ENCODE results near the gene FPGS. TPM values are rescaled to one million over a fixed set of nuclear protein-coding genes. Genes with fewer than 3 reads are reported as not detected.
A peak's percentile ranks its signal among the peaks of the same experiment; 100 is the strongest.
"Not testable (repeated sequence)": the region's sequence is repeated elsewhere in the genome, so short reads cannot be mapped to it uniquely, and the experiment has no call there.

The FPGS gene
- total RNA-seq, 1 donor from 2014 or later: 61.4 TPM

DNA sequence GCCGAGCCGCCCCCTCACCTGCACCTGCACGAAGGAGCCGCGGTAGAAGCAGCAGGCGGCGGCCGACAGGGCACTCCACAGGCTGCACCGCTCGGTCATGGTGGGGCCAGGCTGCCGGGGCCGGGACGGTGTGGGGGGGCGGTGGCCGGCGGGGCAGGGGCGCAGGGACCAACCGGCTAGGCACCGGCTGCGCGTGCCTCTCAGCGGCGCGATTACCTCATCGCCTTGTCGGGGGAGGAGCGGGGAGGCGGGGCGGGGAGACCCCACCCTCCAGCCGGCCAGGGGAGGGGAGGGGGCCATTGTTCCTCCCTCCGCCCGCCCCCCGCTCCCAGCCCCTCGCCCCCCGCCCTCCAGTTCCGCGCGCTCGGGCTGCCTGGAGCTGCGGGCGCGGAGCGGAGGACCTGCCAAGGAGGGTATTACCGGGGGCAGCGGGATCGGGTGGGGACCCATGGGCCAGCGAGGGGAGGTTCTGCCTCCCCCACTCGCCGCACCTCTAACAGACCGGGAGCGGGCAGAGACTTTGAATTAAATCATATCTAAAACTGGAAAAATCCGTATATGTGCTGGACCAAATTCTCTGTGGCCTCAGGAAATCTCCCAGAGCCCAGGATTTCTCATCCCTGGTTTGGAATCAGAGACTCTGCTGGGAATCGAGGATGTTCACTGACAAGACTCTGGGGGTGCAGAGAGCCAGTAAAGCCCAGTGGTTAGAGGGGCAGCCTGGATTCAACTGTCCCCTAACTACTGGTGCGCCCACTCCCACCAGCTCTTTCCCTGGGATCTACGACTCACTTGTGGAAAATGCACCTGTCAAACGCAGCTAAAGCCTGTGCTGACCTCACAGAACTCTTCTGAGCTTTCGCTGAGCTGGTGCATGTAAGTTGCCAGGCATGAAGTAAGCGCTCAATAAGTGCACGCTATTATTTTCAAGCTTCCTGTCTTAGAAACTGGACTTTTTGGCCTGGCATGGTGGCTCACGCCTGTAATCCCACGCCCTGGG is 47.3 kb upstream of the FPGS start:
- Mint-ChIP-seq H3K4me3 (peak overlapping the region; percentile 24), H3K27me3 (ENCODE audit: low read depth) (peaks cover 68% of the 10 kb centered on the region), H3K36me3 (no peaks in the 10 kb centered on the region), H3K4me1 (no peaks in the 10 kb centered on the region), H3K9me3 (no peaks in the 10 kb centered on the region), H3K27ac (no peak overlapping the region)
- DNase-seq (ENCODE audit: low spot score in 2 of 2, unreplicated experiment in 2 of 2): no peak
- TF ChIP-seq, protein P1, sequence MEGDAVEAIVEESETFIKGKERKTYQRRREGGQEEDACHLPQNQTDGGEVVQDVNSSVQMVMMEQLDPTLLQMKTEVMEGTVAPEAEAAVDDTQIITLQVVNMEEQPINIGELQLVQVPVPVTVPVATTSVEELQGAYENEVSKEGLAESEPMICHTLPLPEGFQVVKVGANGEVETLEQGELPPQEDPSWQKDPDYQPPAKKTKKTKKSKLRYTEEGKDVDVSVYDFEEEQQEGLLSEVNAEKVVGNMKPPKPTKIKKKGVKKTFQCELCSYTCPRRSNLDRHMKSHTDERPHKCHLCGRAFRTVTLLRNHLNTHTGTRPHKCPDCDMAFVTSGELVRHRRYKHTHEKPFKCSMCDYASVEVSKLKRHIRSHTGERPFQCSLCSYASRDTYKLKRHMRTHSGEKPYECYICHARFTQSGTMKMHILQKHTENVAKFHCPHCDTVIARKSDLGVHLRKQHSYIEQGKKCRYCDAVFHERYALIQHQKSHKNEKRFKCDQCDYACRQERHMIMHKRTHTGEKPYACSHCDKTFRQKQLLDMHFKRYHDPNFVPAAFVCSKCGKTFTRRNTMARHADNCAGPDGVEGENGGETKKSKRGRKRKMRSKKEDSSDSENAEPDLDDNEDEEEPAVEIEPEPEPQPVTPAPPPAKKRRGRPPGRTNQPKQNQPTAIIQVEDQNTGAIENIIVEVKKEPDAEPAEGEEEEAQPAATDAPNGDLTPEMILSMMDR (IDR thresholded peaks at IDR 0.05; ENCODE audit: unreplicated experiment): no peak

DNA sequence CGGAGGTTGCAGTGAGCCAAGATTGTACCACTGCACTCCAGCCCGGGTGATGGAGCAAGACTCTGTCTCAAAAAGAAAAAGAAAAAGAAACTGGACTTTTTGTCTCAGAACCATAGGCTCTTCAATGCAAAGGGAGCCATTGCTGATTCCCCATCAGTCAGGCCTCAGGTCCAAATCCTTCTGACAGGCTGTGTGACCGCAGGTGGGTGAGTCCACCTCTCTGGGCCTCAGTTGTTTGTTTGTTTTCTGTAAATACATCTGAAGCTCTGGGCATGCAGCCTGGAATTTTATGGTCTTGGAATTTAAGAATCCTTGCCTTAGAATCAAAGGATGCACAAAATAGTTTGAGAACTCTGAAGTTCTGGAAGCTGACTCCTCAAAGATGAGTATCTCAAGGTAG is 46.4 kb upstream of the FPGS start:
- Mint-ChIP-seq H3K4me1 (no peaks in the 10 kb centered on the region), H3K9me3 (no peaks in the 10 kb centered on the region), H3K27me3 (ENCODE audit: low read depth) (peaks cover 62% of the 10 kb centered on the region), H3K36me3 (no peaks in the 10 kb centered on the region), H3K4me3 (no peak overlapping the region), H3K27ac (no peak overlapping the region)
- DNase-seq (ENCODE audit: low spot score in 2 of 2, unreplicated experiment in 2 of 2): no peak
- TF ChIP-seq, protein P1 (IDR thresholded peaks at IDR 0.05; ENCODE audit: unreplicated experiment): no peak

DNA sequence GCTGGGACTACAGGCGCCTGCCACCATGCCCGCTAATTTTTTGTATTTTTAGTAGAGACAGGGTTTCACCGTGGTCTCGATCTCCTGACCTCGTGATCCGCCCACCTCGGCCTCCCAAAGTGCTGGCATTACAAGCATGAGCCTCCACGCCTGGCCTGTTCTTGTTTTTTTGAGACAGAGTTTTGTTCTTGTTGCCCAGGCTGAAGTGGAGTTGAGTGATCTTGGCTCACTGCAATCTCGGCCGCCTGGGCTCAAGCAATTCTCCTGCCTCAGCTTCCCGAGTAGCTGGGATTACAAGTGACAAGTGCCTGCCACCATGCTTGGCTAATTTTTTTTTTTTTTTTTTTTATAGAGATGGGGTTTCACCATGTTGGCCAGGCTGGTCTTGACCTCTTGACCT is 45.9 kb upstream of the FPGS start:
- H3K27ac Mint-ChIP-seq; H3K4me3 Mint-ChIP-seq; H3K4me1 Mint-ChIP-seq; H3K36me3 Mint-ChIP-seq; H3K9me3 Mint-ChIP-seq; DNase-seq (ENCODE audit: low spot score in 2 of 2, unreplicated experiment in 2 of 2): not testable (repeated sequence)
- H3K27me3 Mint-ChIP-seq (ENCODE audit: low read depth): peaks cover 59% of the 10 kb centered on the region

DNA sequence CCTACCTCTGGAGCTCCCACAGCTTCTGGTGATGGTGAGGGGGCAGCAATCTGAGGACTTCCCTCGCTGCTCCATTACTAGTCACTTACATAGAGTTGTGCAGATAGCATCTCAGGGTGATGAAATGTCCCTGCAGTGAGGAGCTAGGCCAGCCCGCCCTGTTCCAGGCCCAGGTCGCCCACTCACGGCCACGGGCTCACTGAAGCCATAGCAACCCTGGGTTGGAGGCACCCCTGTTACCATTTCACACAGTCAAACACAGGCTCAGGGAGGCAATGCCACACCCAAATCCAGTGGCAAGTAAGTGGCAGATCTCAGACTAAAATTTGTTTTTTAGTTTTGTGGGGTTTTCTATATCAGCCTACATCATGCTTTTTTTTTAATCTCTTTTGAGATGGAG is 43.8 kb upstream of the FPGS start:
- H3K4me3 Mint-ChIP-seq: no peak overlapping the region
- TF ChIP-seq, protein P1 (IDR thresholded peaks at IDR 0.05; ENCODE audit: unreplicated experiment): no peak
- no peaks in the 10 kb centered on the region for H3K9me3 Mint-ChIP-seq
- peaks cover 57% of the 10 kb centered on the region for H3K27me3 Mint-ChIP-seq (ENCODE audit: low read depth)
- DNase-seq (ENCODE audit: low spot score in 2 of 2, unreplicated experiment in 2 of 2): no peak
- no peaks in the 10 kb centered on the region for H3K36me3 Mint-ChIP-seq
- peaks cover 7% of the 10 kb centered on the region for H3K4me1 Mint-ChIP-seq
- H3K27ac Mint-ChIP-seq: no peak overlapping the region

DNA sequence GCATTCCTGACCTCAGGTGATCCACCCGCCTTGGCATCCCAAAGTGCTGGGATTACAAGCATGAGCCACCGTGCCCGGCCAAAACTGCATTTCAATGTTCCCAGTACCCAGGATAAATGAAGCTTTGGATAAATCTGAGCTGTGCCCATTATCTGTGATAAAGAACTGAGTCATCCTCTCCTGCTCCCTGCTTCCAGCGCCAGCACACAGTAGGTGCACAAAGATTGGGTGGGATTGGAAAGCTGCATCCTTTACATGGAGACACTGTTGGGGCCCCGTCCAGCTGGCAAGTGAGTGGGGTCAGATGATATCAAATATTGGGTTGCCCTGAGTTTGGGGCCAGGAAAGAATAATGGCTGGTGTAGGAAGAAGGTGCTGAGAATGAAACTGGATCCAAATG is 41.6 kb upstream of the FPGS start:
- H3K36me3 Mint-ChIP-seq: no peaks in the 10 kb centered on the region
- no peak for DNase-seq (ENCODE audit: low spot score in 2 of 2, unreplicated experiment in 2 of 2)
- peaks cover 47% of the 10 kb centered on the region for H3K27me3 Mint-ChIP-seq (ENCODE audit: low read depth)
- H3K9me3 Mint-ChIP-seq: no peaks in the 10 kb centered on the region
- TF ChIP-seq, protein P1 (IDR thresholded peaks at IDR 0.05; ENCODE audit: unreplicated experiment): no peak
- no peak overlapping the region for H3K4me3 Mint-ChIP-seq
- H3K27ac Mint-ChIP-seq: no peak overlapping the region
- H3K4me1 Mint-ChIP-seq: peaks cover 7% of the 10 kb centered on the region

DNA sequence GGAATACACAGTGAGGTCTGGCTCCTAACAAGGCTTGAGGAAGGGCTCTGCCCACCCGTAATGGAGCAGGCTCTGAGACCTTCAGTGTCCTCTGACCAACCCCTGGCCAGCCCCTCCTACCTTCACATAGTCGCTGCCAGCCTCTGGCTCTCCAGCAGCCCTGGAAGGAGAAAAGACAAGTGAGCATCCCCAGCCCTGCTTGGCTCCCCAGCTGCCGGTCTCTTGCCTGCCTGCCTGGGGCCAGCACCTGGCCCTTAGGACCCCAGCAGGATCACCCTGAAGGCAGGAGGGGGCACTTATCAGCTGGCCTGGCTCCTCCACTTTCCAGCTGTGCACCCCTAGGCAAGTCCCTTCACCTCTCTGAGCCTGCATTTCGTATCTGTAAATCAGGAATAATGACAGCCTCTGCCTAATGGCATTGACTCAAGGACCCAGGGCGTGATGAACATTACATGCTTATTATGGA is 41.2 kb upstream of the FPGS start:
- no peak for DNase-seq (ENCODE audit: low spot score in 2 of 2, unreplicated experiment in 2 of 2)
- Mint-ChIP-seq H3K4me1 (peaks cover 7% of the 10 kb centered on the region), H3K4me3 (no peak overlapping the region), H3K27ac (no peak overlapping the region), H3K9me3 (no peaks in the 10 kb centered on the region), H3K36me3 (no peaks in the 10 kb centered on the region), H3K27me3 (ENCODE audit: low read depth) (peaks cover 43% of the 10 kb centered on the region)
- TF ChIP-seq, protein P1 (IDR thresholded peaks at IDR 0.05; ENCODE audit: unreplicated experiment): no peak
